H1 (cell line): Measurements from ENCODE around the gene SGMS1.

Experiments used
- BRCA1 ChIP-seq: IDR thresholded peaks from 2 replicates; pipeline ENCODE4 v1.6.1; 2012; ENCODE audit warnings: low read depth, low read length, improper control_type of control experiment
- EP300 ChIP-seq, 2 experiments: IDR thresholded peaks; 1 replicate in 1 of 2; 2 replicates in 1 of 2; pipeline ENCODE4 v1.6.1; 2011 to 2012; ENCODE audit warnings: low read depth in 2 of 2, low read length in 2 of 2, mild to moderate bottlenecking in 2 of 2, borderline replicate concordance in 1 of 2, inconsistent platforms in 1 of 2, moderate library complexity in 1 of 2
- GABPA ChIP-seq: IDR thresholded peaks from 2 replicates; pipeline ENCODE4 v1.6.1; 2011; ENCODE audit warnings: mild to moderate bottlenecking, low read length, moderate library complexity, borderline replicate concordance; ENCODE audit not compliant: insufficient read depth
- SRF ChIP-seq: IDR thresholded peaks from 2 replicates; pipeline ENCODE4 v1.6.1; 2011; ENCODE audit warnings: mild to moderate bottlenecking, low read depth, low read length, moderate library complexity
- SUZ12 ChIP-seq: fragments of 200-600 bp; sonication (generic); IDR thresholded peaks from 2 replicates; pipeline ENCODE4 v1.6.1; 2012; ENCODE audit warnings: mild to moderate bottlenecking, inconsistent platforms, low read length, moderate library complexity, mixed read lengths
- TF ChIP-seq, protein P1 (sequence below), 3 experiments: IDR thresholded peaks; 1 replicate in 2 of 3; 2 replicates in 1 of 3; pipeline versions ENCODE4 v1.5.1 to v1.6.1; 2011; ENCODE audit warnings: low read length in 3 of 3, mild to moderate bottlenecking in 3 of 3, inconsistent platforms in 2 of 3, low read depth in 1 of 3, moderate library complexity in 1 of 3; ENCODE audit not compliant: insufficient read depth in 1 of 3; ENCODE audit errors: control extremely low read depth in 1 of 3
- TF ChIP-seq, protein P2 (sequence below): fragments of 300-600 bp; sonication (generic); IDR thresholded peaks from 2 replicates; pipeline ENCODE4 v1.7.1; 2012; ENCODE audit warnings: low read length, moderate library complexity, mild to moderate bottlenecking, inconsistent platforms; ENCODE audit not compliant: insufficient replicate concordance
- TF ChIP-seq, protein P3 (sequence below): IDR thresholded peaks from 2 replicates; pipeline ENCODE4 v1.6.1; 2011; ENCODE audit warnings: low read length, improper control_type of control experiment
- TF ChIP-seq, protein P4 (sequence below): IDR thresholded peaks from 2 replicates; pipeline ENCODE4 v1.6.1; 2012; ENCODE audit warnings: inconsistent platforms

DNA sequence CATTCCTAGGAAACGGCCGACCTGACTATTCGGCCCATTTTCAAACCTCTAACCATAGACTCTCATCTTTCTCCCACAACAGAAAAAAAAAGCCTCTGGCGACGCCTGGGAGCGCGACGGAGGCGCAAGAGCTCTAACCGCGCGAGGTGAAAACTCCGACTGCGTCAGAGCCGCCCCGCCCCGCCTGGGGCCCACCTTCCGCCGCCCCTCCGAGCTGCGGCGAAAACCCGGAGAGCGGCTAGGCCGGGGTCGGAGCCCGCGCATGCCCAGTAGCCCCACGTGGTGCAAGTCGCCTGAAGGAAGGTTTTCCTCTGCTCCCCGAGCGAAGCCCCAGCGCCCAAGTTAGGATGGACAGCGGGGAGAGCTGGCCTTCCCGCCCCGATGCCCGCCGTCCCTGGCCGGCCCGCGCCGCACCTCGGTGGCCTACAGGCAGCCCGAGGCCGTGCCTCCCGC is 683 bp upstream of the SGMS1 start:
- TF ChIP-seq BRCA1 = no peak
- TF ChIP-seq, protein P1, sequence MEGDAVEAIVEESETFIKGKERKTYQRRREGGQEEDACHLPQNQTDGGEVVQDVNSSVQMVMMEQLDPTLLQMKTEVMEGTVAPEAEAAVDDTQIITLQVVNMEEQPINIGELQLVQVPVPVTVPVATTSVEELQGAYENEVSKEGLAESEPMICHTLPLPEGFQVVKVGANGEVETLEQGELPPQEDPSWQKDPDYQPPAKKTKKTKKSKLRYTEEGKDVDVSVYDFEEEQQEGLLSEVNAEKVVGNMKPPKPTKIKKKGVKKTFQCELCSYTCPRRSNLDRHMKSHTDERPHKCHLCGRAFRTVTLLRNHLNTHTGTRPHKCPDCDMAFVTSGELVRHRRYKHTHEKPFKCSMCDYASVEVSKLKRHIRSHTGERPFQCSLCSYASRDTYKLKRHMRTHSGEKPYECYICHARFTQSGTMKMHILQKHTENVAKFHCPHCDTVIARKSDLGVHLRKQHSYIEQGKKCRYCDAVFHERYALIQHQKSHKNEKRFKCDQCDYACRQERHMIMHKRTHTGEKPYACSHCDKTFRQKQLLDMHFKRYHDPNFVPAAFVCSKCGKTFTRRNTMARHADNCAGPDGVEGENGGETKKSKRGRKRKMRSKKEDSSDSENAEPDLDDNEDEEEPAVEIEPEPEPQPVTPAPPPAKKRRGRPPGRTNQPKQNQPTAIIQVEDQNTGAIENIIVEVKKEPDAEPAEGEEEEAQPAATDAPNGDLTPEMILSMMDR (IDR thresholded peaks at IDR 0.05; ENCODE audit: control extremely low read depth in 1 of 3, insufficient read depth in 1 of 3, low read depth in 1 of 3, low read length in 3 of 3) = no peak
- 0 out of 3 replicates have a peak, but pooled peaks of 1 of the 2 experiments have one; percentile 21 for TF ChIP-seq EP300 (IDR thresholded peaks at IDR 0.05; ENCODE audit: borderline replicate concordance in 1 of 2, low read depth in 2 of 2, low read length in 2 of 2)
- TF ChIP-seq, protein P2, sequence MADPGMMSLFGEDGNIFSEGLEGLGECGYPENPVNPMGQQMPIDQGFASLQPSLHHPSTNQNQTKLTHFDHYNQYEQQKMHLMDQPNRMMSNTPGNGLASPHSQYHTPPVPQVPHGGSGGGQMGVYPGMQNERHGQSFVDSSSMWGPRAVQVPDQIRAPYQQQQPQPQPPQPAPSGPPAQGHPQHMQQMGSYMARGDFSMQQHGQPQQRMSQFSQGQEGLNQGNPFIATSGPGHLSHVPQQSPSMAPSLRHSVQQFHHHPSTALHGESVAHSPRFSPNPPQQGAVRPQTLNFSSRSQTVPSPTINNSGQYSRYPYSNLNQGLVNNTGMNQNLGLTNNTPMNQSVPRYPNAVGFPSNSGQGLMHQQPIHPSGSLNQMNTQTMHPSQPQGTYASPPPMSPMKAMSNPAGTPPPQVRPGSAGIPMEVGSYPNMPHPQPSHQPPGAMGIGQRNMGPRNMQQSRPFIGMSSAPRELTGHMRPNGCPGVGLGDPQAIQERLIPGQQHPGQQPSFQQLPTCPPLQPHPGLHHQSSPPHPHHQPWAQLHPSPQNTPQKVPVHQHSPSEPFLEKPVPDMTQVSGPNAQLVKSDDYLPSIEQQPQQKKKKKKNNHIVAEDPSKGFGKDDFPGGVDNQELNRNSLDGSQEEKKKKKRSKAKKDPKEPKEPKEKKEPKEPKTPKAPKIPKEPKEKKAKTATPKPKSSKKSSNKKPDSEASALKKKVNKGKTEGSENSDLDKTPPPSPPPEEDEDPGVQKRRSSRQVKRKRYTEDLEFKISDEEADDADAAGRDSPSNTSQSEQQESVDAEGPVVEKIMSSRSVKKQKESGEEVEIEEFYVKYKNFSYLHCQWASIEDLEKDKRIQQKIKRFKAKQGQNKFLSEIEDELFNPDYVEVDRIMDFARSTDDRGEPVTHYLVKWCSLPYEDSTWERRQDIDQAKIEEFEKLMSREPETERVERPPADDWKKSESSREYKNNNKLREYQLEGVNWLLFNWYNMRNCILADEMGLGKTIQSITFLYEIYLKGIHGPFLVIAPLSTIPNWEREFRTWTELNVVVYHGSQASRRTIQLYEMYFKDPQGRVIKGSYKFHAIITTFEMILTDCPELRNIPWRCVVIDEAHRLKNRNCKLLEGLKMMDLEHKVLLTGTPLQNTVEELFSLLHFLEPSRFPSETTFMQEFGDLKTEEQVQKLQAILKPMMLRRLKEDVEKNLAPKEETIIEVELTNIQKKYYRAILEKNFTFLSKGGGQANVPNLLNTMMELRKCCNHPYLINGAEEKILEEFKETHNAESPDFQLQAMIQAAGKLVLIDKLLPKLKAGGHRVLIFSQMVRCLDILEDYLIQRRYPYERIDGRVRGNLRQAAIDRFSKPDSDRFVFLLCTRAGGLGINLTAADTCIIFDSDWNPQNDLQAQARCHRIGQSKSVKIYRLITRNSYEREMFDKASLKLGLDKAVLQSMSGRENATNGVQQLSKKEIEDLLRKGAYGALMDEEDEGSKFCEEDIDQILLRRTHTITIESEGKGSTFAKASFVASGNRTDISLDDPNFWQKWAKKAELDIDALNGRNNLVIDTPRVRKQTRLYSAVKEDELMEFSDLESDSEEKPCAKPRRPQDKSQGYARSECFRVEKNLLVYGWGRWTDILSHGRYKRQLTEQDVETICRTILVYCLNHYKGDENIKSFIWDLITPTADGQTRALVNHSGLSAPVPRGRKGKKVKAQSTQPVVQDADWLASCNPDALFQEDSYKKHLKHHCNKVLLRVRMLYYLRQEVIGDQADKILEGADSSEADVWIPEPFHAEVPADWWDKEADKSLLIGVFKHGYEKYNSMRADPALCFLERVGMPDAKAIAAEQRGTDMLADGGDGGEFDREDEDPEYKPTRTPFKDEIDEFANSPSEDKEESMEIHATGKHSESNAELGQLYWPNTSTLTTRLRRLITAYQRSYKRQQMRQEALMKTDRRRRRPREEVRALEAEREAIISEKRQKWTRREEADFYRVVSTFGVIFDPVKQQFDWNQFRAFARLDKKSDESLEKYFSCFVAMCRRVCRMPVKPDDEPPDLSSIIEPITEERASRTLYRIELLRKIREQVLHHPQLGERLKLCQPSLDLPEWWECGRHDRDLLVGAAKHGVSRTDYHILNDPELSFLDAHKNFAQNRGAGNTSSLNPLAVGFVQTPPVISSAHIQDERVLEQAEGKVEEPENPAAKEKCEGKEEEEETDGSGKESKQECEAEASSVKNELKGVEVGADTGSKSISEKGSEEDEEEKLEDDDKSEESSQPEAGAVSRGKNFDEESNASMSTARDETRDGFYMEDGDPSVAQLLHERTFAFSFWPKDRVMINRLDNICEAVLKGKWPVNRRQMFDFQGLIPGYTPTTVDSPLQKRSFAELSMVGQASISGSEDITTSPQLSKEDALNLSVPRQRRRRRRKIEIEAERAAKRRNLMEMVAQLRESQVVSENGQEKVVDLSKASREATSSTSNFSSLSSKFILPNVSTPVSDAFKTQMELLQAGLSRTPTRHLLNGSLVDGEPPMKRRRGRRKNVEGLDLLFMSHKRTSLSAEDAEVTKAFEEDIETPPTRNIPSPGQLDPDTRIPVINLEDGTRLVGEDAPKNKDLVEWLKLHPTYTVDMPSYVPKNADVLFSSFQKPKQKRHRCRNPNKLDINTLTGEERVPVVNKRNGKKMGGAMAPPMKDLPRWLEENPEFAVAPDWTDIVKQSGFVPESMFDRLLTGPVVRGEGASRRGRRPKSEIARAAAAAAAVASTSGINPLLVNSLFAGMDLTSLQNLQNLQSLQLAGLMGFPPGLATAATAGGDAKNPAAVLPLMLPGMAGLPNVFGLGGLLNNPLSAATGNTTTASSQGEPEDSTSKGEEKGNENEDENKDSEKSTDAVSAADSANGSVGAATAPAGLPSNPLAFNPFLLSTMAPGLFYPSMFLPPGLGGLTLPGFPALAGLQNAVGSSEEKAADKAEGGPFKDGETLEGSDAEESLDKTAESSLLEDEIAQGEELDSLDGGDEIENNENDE = no peak
- no peak for TF ChIP-seq SRF
- TF ChIP-seq, protein P3, sequence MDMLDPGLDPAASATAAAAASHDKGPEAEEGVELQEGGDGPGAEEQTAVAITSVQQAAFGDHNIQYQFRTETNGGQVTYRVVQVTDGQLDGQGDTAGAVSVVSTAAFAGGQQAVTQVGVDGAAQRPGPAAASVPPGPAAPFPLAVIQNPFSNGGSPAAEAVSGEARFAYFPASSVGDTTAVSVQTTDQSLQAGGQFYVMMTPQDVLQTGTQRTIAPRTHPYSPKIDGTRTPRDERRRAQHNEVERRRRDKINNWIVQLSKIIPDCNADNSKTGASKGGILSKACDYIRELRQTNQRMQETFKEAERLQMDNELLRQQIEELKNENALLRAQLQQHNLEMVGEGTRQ = no peak; the same call in 1 of the 2 replicates
- TF ChIP-seq, protein P4, sequence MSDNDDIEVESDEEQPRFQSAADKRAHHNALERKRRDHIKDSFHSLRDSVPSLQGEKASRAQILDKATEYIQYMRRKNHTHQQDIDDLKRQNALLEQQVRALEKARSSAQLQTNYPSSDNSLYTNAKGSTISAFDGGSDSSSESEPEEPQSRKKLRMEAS = peak; percentile 88
- TF ChIP-seq GABPA = no peak
- no peak for TF ChIP-seq SUZ12
